K562 (cell line): Measurements from ENCODE around the gene GPR78. TPM values are rescaled to one million over a fixed set of nuclear protein-coding genes. Genes with fewer than 3 reads are reported as not detected.

Experiments used
- ATAC-seq: fragments of 200-7000 bp; cut with Tn5 transposase; 3 replicates; pipeline ENCODE4 v1.9.1; 2020; ENCODE audit warnings: moderate library complexity
- BruUV-seq: library from RNA; stranded (reverse); fragments of 400-500 nt; replicated peaks from 2 replicates; lab custom pipeline; 2021; lab: Mats Ljungman, UMichigan
- CTCF ChIA-PET: fragments of 300-600 bp; formaldehyde crosslinking; extraction: SDS; loops from one replicate; lab custom pipeline; 2021; ENCODE audit warnings: low intra/inter-chr PET ratio; lab: Yijun Ruan, JAX
- POLR2A ChIA-PET: fragments of 300-600, 350-650 bp; sonication (Branson Sonifier 250); formaldehyde crosslinking; extraction: SDS; loops from one replicate; lab custom pipeline; 2021; ENCODE audit warnings: antibody characterized with exemption, inconsistent platforms; lab: Yijun Ruan, JAX
- DNase-seq, 4 experiments: peaks; one replicate each; pipeline versions ENCODE4 v3.0.0 to v3.0.0-alpha.2; 2011 to 2018; ENCODE audit warnings: low spot score in 3 of 4, mixed read lengths in 3 of 4; ENCODE audit errors: extremely low read depth in 1 of 4
- FAIRE-seq: peaks from 2 replicates; lab custom pipeline; 2011; peaks lifted over from hg19 to GRCh38; lab: Jason Lieb, UNC
- H2AFZ ChIP-seq: 2 replicates; pipeline ENCODE4 v1.6.0; 2011; ENCODE audit warnings: low read depth, low read length, control low read depth, inconsistent platforms
- H3K27ac ChIP-seq: fragments of 200-600 bp; 3 replicates; pipeline ENCODE4 v1.8.0; 2011; ENCODE audit warnings: low read depth, mild to moderate bottlenecking, control low read depth, inconsistent platforms, low read length, moderate library complexity, mixed read lengths; ENCODE audit errors: extremely low read depth
- H3K27me3 ChIP-seq, 2 experiments: fragments of 300-600 bp in 1 of 2; 2 replicates in 1 of 2; 3 replicates in 1 of 2; pipeline versions ENCODE4 v1.6.0 to v1.8.0; 2011; ENCODE audit warnings: inconsistent platforms in 2 of 2, low read length in 2 of 2, mild to moderate bottlenecking in 1 of 2, mixed read lengths in 1 of 2, moderate library complexity in 1 of 2; ENCODE audit not compliant: control insufficient read depth in 2 of 2, insufficient read depth in 2 of 2
- H3K36me3 ChIP-seq: fragments of 300-600 bp; 3 replicates; pipeline ENCODE4 v1.8.0; 2011; ENCODE audit warnings: mild to moderate bottlenecking, low read length, inconsistent platforms; ENCODE audit not compliant: control insufficient read depth, insufficient read depth
- H3K4me1 ChIP-seq, 2 experiments: fragments of 200-600 bp in 1 of 2; replicated peaks in 1 of 2; 2 replicates in 1 of 2; 3 replicates in 1 of 2; pipeline versions ENCODE4 v1.5.1 to v1.8.0; 2011; ENCODE audit warnings: inconsistent platforms in 2 of 2, low read length in 2 of 2, mild to moderate bottlenecking in 1 of 2, mixed read lengths in 1 of 2, moderate library complexity in 1 of 2; ENCODE audit not compliant: control insufficient read depth in 2 of 2, insufficient read depth in 2 of 2
- H3K4me2 ChIP-seq: 2 replicates; pipeline ENCODE4 v1.6.1; 2011; ENCODE audit warnings: low read length, control low read depth, inconsistent platforms, mixed read lengths; ENCODE audit not compliant: insufficient read depth
- H3K4me3 ChIP-seq: fragments of 200-600 bp; sonication (generic), shearing (Covaris generic); 2 replicates; pipeline ENCODE4 v1.5.1; 2016; ENCODE audit warnings: control low read depth, inconsistent platforms
- H3K79me2 ChIP-seq: fragments of 200-600 bp; 3 replicates; pipeline ENCODE4 v1.8.0; 2011; ENCODE audit warnings: low read length, inconsistent platforms; ENCODE audit not compliant: control insufficient read depth, insufficient read depth
- H3K9ac ChIP-seq, 2 experiments: 2 replicates each; pipeline versions ENCODE4 v1.6.0 to v1.6.1; 2011; ENCODE audit warnings: low read depth in 2 of 2, low read length in 2 of 2, control low read depth in 1 of 2, inconsistent platforms in 1 of 2, mild to moderate bottlenecking in 1 of 2, mixed read lengths in 1 of 2; ENCODE audit not compliant: insufficient read depth in 1 of 2
- H3K9me1 ChIP-seq: one replicate; pipeline ENCODE4 v1.6.0; 2011; ENCODE audit warnings: inconsistent platforms, mild to moderate bottlenecking, low read length, moderate library complexity; ENCODE audit not compliant: control insufficient read depth, insufficient read depth
- H3K9me3 ChIP-seq: replicated peaks from 2 replicates; pipeline ENCODE4 v1.5.1; 2011; ENCODE audit warnings: low read depth, low read length, inconsistent platforms; ENCODE audit not compliant: control insufficient read depth, insufficient read depth
- H4K20me1 ChIP-seq: replicated peaks from 2 replicates; pipeline ENCODE4 v1.6.1; 2011; ENCODE audit warnings: low read length, inconsistent platforms, mixed read lengths; ENCODE audit not compliant: control insufficient read depth, insufficient read depth
- ARNT ChIP-seq, 2 experiments: fragments of 450-650 bp; IDR thresholded peaks; 2 replicates each; pipeline ENCODE4 v1.6.1; 2016; ENCODE audit warnings: mild to moderate bottlenecking in 1 of 2
- CHD4 ChIP-seq: fragments of 200-600 bp; sonication (generic); IDR thresholded peaks from 3 replicates; pipeline ENCODE4 v1.6.1; 2012; ENCODE audit warnings: low read depth, mild to moderate bottlenecking, mixed read lengths, low read length, inconsistent platforms; ENCODE audit not compliant: insufficient read depth, insufficient replicate concordance, poor library complexity, severe bottlenecking
- CREB1 ChIP-seq, 2 experiments: sonication (generic) in 1 of 2; formaldehyde crosslinking in 1 of 2; IDR thresholded peaks; 2 replicates each; pipeline versions ENCODE4 v1.6.1 to v1.8.0; 2012 to 2022; ENCODE audit warnings: inconsistent platforms in 1 of 2, mild to moderate bottlenecking in 1 of 2, missing genetic modification reagents in 1 of 2, moderate library complexity in 1 of 2
- FOS ChIP-seq: IDR thresholded peaks from 3 replicates; pipeline ENCODE4 v1.6.1; 2011; ENCODE audit not compliant: insufficient read length; ENCODE audit errors: extremely low read depth
- RBFOX2 ChIP-seq: fragments of 200-400 bp; formaldehyde crosslinking; IDR thresholded peaks from 2 replicates; pipeline ENCODE4 v1.6.1; 2017; ENCODE audit warnings: low read depth, mild to moderate bottlenecking, low read length, moderate library complexity
- RBM25 ChIP-seq: fragments of 200-400 bp; formaldehyde crosslinking; IDR thresholded peaks from 2 replicates; pipeline ENCODE4 v1.6.1; 2018; ENCODE audit warnings: low read length, low read depth, moderate library complexity; ENCODE audit not compliant: severe bottlenecking
- TCF7L2 ChIP-seq: fragments of 150-350 bp; IDR thresholded peaks from 2 replicates; pipeline ENCODE4 v1.6.1; 2016; ENCODE audit warnings: low read depth, mild to moderate bottlenecking, low read length, moderate library complexity
- ZFP91 ChIP-seq: sonication (generic); formaldehyde crosslinking; IDR thresholded peaks from 2 replicates; pipeline ENCODE4 v1.8.0; 2022; ENCODE audit warnings: mild to moderate bottlenecking, missing genetic modification reagents
- WGBS: fragments of 100-300 bp; shearing (Covaris generic); methylation state at CpG from one replicate; pipeline ENCODE4 v1.1.6; 2016; ENCODE audit warnings: low coverage, mixed read lengths; ENCODE audit not compliant: insufficient coverage; ENCODE audit errors: missing lambda C conversion rate; 5-methylcytosine and 5-hydroxymethylcytosine counted together
- in situ Hi-C: fragments of 300-500 bp; cut with MboI; formaldehyde crosslinking; loops from 4 replicates; pipeline ENCODE4 v1.15.0; 2018; ENCODE audit warnings: inconsistent platforms, mixed read lengths
- intact Hi-C: fragments of 100-400 bp; cut with micrococcal nuclease; formaldehyde crosslinking; loops from 2 replicates; pipeline ENCODE4 v1.14.2; 2022
- polyA plus RNA-seq, 8 experiments: library from polyadenylated mRNA; depleted of rRNA in 4 of 8; stranded (reverse) in 5 of 8; unstranded in 3 of 8; fragments of >200 nt; fragmentation: Nextera tagmentation in 2 of 8; fragmentation: Illumina TruSeq in 1 of 8; extraction: Ambion mirVana in 2 of 8; extraction: Trizol in 1 of 8; gene quantifications; 2 replicates each; pipeline versions ENCODE4 v1.2.1 to v1.2.3, GENCODE V29; 2011 to 2014; ENCODE audit warnings: inconsistent platforms in 1 of 8, missing spikeins in 1 of 8
- total RNA-seq, 7 experiments: library from RNA; depleted of rRNA in 6 of 7; stranded (reverse); fragments of >200 nt in 6 of 7; fragmentation: Illumina TruSeq in 2 of 7; extraction: Trizol in 2 of 7; gene quantifications; 2 replicates each; pipeline versions ENCODE4 v1.2.1 to v1.2.3, GENCODE V29; 2011 to 2021; ENCODE audit warnings: low replicate concordance in 1 of 7
- TF ChIP-seq, protein P1 (sequence below), 2 experiments: fragments of 200-800 bp in 1 of 2; sonication (Bioruptor generic) in 1 of 2; sonication (generic) in 1 of 2; formaldehyde crosslinking in 1 of 2; IDR thresholded peaks in 1 of 2; conservative IDR thresholded peaks in 1 of 2; 2 replicates each; pipeline versions ENCODE4 v1.5.0 to v1.6.1; 2016 to 2020; ENCODE audit warnings: missing compliant biosample characterization in 1 of 2, missing genetic modification characterization in 1 of 2, missing genetic modification reagents in 1 of 2

The GPR78 gene
- total and polyA plus RNA-seq, 9 of the 15 experiments (the other 6 are each of a cell fraction or from before 2014, with no cell fraction given) = 0.04 to 0.13 (median 0.07) TPM; not detected in 4

DNA sequence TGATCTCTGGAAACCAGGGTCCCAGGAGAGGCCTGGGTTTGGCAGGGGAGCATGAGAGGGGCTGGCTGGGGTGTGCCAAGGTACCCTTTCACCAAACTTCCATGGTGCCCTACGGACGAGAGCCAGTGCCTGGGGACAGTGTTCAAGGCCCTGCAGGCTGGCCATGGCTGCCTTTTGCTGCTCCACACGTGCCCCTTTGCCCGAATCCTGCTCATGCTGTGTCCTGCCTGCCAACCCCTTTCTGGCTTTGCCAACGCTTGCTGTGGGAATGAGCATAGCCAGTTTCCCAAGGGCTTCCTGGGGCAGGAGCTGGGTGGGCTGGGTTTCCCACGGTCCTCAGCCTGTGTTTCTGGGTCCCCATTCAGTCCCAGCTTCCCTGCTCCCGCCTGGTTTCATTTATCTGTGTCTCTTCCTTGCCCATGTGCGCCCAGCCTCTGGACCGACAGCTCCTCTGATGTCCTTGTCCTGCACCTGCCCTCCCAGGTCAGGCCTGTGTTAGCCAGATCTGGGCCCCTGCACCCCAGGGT lies 29.7 kb downstream of the GPR78 start:
- Histone ChIP-seq H3K9me3 (no peaks in the 10 kb centered on the region), H3K4me2 (no peak overlapping the region), H3K9me1 (no peaks in the 10 kb centered on the region), H4K20me1 (no peaks in the 10 kb centered on the region), H3K27me3 (peaks cover 0 to 6% of the 10 kb centered on the region in 2 experiments; a peak in 1 of 5 replicates), H2AFZ (no peak overlapping the region), H3K4me1 (peaks cover 0 to 14% of the 10 kb centered on the region in 2 experiments; a peak in 2 of 5 replicates), H3K36me3 (no peaks in the 10 kb centered on the region), H3K79me2 (no peaks in the 10 kb centered on the region), H3K9ac (no peak overlapping the region)
- POLR2A ChIA-PET = interaction anchor here (0.6 kb wide), 1 partner anchor 559 kb away, joined by 3 read pairs; no protein-coding TSS in a partner anchor
- in situ Hi-C loops (no loop called here), intact Hi-C loops (loop anchor here (10.0 kb wide), 1 partner anchor 305 kb away; no protein-coding TSS in a partner anchor)
- no peak for DNase-seq
- CTCF ChIA-PET = no interaction called here
- no peak for ATAC-seq
- WGBS = 10% methylated on average over 9 of the region's 9 CpGs
- TF ChIP-seq, protein P1, sequence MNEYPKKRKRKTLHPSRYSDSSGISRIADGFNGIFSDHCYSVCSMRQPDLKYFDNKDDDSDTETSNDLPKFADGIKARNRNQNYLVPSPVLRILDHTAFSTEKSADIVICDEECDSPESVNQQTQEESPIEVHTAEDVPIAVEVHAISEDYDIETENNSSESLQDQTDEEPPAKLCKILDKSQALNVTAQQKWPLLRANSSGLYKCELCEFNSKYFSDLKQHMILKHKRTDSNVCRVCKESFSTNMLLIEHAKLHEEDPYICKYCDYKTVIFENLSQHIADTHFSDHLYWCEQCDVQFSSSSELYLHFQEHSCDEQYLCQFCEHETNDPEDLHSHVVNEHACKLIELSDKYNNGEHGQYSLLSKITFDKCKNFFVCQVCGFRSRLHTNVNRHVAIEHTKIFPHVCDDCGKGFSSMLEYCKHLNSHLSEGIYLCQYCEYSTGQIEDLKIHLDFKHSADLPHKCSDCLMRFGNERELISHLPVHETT (CRISPR knock-in tag; conservative IDR thresholded peaks at IDR 0.05 in 1 of 2, IDR thresholded peaks at IDR 0.05 in 1 of 2) = no peak
- TF ChIP-seq RBFOX2 (no peak), ARNT (IDR thresholded peaks at IDR 0.05) (no peak), CHD4 (no peak), CREB1 (IDR thresholded peaks at IDR 0.05) (no peak), CREB1 (CRISPR knock-in tag; IDR thresholded peaks at IDR 0.05) (no peak), TCF7L2 (no peak), ZFP91 (CRISPR knock-in tag) (no peak), RBM25 (no peak), FOS (no peak)
- TF ChIP-seq, all 486 proteins: peak for 0
- no TSS peak for BruUV-seq
- no peak overlapping the region for H3K4me3 ChIP-seq
- no peak for FAIRE-seq
- no peak overlapping the region for H3K27ac ChIP-seq
